CD14-positive monocyte (primary cell): ENCODE measurements around the gene GPR75. TPM values are rescaled to one million over a fixed set of nuclear protein-coding genes. Genes with fewer than 3 reads are reported as not detected.
"Not testable (repeated sequence)": the region's sequence is repeated elsewhere in the genome, so short reads cannot be mapped to it uniquely, and the experiment has no call there.

Experiments
- DNase-seq, 3 donors: peaks; one replicate each; pipeline ENCODE4 v3.0.0-alpha.2; 2011 to 2022
- H2AFZ ChIP-seq: 2 replicates; pipeline ENCODE4 v1.6.0; 2012; ENCODE audit warnings: mild to moderate bottlenecking, low read depth, low read length, inconsistent platforms; ENCODE audit not compliant: insufficient read depth, poor library complexity, severe bottlenecking
- H3K27ac ChIP-seq, 2 donors: 1 replicate in 1 of 2; 2 replicates in 1 of 2; pipeline ENCODE4 v1.5.1; 2012 to 2013; ENCODE audit warnings: low read length in 2 of 2, control low read depth in 1 of 2, inconsistent platforms in 1 of 2, low read depth in 1 of 2, mild to moderate bottlenecking in 1 of 2
- H3K27me3 ChIP-seq, 2 donors: one replicate each; pipeline versions ENCODE4 v1.6.0 to v1.6.1; 2011 to 2013; ENCODE audit warnings: low read length in 2 of 2; ENCODE audit not compliant: control insufficient read depth in 2 of 2, insufficient read depth in 2 of 2
- H3K36me3 ChIP-seq, 2 donors: replicated peaks in 1 of 2; 1 replicate in 1 of 2; 2 replicates in 1 of 2; pipeline versions ENCODE4 v1.5.1 to v1.6.1; 2012 to 2013; ENCODE audit warnings: low read length in 2 of 2, control low read depth in 1 of 2, inconsistent platforms in 1 of 2, mild to moderate bottlenecking in 1 of 2; ENCODE audit not compliant: insufficient read depth in 2 of 2, control insufficient read depth in 1 of 2
- H3K4me1 ChIP-seq, 2 donors: 1 replicate in 1 of 2; 2 replicates in 1 of 2; pipeline versions ENCODE4 v1.5.1 to v1.6.1; 2012 to 2013; ENCODE audit warnings: low read length in 2 of 2, control low read depth in 1 of 2, inconsistent platforms in 1 of 2, mild to moderate bottlenecking in 1 of 2, moderate library complexity in 1 of 2; ENCODE audit not compliant: insufficient read depth in 2 of 2, control insufficient read depth in 1 of 2
- H3K4me2 ChIP-seq: replicated peaks from 2 replicates; pipeline ENCODE3; 2012; ENCODE audit warnings: low read length, moderate library complexity, mild to moderate bottlenecking; ENCODE audit not compliant: poor library complexity, severe bottlenecking; ENCODE audit errors: extremely low read depth
- H3K4me3 ChIP-seq, 3 experiments: fragments of 200-600 bp in 1 of 3; sonication (generic) in 1 of 3; replicated peaks in 1 of 3; 1 replicate in 2 of 3; 2 replicates in 1 of 3; pipeline ENCODE4 v1.5.1; 2011 to 2013; ENCODE audit warnings: low read length in 3 of 3, mild to moderate bottlenecking in 3 of 3, control low read depth in 2 of 3, low read depth in 2 of 3, inconsistent platforms in 1 of 3, moderate library complexity in 1 of 3
- H3K79me2 ChIP-seq: 2 replicates; pipeline ENCODE4 v1.6.0; 2012; ENCODE audit warnings: mild to moderate bottlenecking, control low read depth, inconsistent platforms, low read length, moderate library complexity; ENCODE audit not compliant: insufficient read depth
- H3K9ac ChIP-seq: 2 replicates; pipeline ENCODE4 v1.6.0; 2017; ENCODE audit warnings: low read length, mild to moderate bottlenecking; ENCODE audit not compliant: insufficient read depth, poor library complexity, severe bottlenecking
- H3K9me3 ChIP-seq, 2 donors: replicated peaks in 1 of 2; 1 replicate in 1 of 2; 2 replicates in 1 of 2; pipeline versions ENCODE4 v1.5.1 to v1.6.1; 2012 to 2013; ENCODE audit warnings: low read length in 2 of 2, control low read depth in 1 of 2; ENCODE audit not compliant: control insufficient read depth in 1 of 2, insufficient read depth in 1 of 2
- H4K20me1 ChIP-seq: 2 replicates; pipeline ENCODE4 v1.6.0; 2012; ENCODE audit warnings: mild to moderate bottlenecking, low read length, control low read depth, moderate library complexity; ENCODE audit not compliant: insufficient read depth
- H3K27ac Mint-ChIP-seq, 7 donors: one replicate each; pipeline ENCODE4 v1.8.0; 2020; ENCODE audit warnings: mild to moderate bottlenecking in 7 of 7, mixed read lengths in 7 of 7, moderate library complexity in 6 of 7, inconsistent platforms in 2 of 7
- H3K27me3 Mint-ChIP-seq, 3 donors: one replicate each; pipeline ENCODE4 v1.8.0; 2021 to 2022; ENCODE audit warnings: low read depth in 3 of 3, mild to moderate bottlenecking in 3 of 3, mixed read lengths in 3 of 3, moderate library complexity in 3 of 3, inconsistent platforms in 1 of 3
- H3K36me3 Mint-ChIP-seq, 2 donors: one replicate each; pipeline ENCODE4 v1.8.0; 2020; ENCODE audit warnings: mixed read lengths in 2 of 2, inconsistent platforms in 1 of 2, mild to moderate bottlenecking in 1 of 2
- H3K4me1 Mint-ChIP-seq: one replicate; pipeline ENCODE4 v1.8.0; 2020; ENCODE audit warnings: mild to moderate bottlenecking, mixed read lengths
- H3K4me3 Mint-ChIP-seq, 2 donors: one replicate each; pipeline ENCODE4 v1.8.0; 2020; ENCODE audit warnings: mild to moderate bottlenecking in 2 of 2, mixed read lengths in 2 of 2, moderate library complexity in 1 of 2
- H3K9me3 Mint-ChIP-seq, 7 donors: one replicate each; pipeline ENCODE4 v1.8.0; 2020 to 2022; ENCODE audit warnings: mixed read lengths in 7 of 7, mild to moderate bottlenecking in 6 of 7, moderate library complexity in 6 of 7, inconsistent platforms in 2 of 7
- CTCF ChIP-seq: fragments of 200-600 bp; IDR thresholded peaks from one replicate; pipeline ENCODE4 v1.8.0; 2022; ENCODE audit warnings: antibody characterized with exemption, mild to moderate bottlenecking
- WGBS: methylation state at CpG from one replicate; pipeline ENCODE4 v1.1.5; 2013; ENCODE audit warnings: missing lambda C conversion rate; ENCODE audit not compliant: insufficient coverage; 5-methylcytosine and 5-hydroxymethylcytosine counted together
- intact Hi-C, 2 donors: fragments of 100-400 bp; cut with micrococcal nuclease; formaldehyde crosslinking; loops; one replicate each; pipeline versions ENCODE4 v1.15.0 to v1.15.1; 2023
- polyA plus RNA-seq, 3 donors: library from polyadenylated mRNA; depleted of rRNA in 1 of 3; unstranded in 2 of 3; stranded (reverse) in 1 of 3; fragments of 300-500 nt in 2 of 3; fragments of >200 nt in 1 of 3; fragmentation: Illumina TruSeq in 2 of 3; gene quantifications; 1 replicate in 2 of 3; 2 replicates in 1 of 3; pipeline ENCODE4 v1.2.3, GENCODE V29; 2012 to 2021

Gene GPR75
- polyA plus RNA-seq, 3 donors = 2.2 TPM; not detected in 2

DNA sequence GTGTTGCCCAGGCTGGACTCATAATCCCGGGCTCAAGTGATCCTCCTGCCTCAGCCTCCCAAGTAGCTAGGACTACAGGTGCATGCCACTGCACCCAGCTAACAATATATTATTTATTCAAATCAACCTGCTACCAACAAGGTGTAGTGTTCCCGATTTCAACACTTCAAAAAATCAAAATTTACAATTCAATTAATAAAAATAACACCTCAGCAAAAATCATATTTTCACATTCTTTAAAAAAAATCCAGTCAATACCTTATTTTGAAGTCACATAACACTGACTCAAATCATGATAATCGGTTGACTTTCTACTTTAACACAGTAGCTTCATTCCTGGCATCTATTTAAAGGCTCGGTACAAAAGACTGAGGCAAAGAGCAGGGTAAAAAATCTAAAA lies 7.2 kb downstream of the GPR75 start:
- Histone ChIP-seq H3K4me2 (no peak overlapping the region), H3K27me3 (no peaks in the 10 kb centered on the region), H3K9ac (no peak overlapping the region), H3K4me1 (no peaks in the 10 kb centered on the region), H4K20me1 (no peaks in the 10 kb centered on the region), H3K79me2 (no peaks in the 10 kb centered on the region), H3K36me3 (peaks cover 6 to 22% of the 10 kb centered on the region in 2 donors), H2AFZ (no peak overlapping the region), H3K9me3 (no peaks in the 10 kb centered on the region), H3K27ac (no peak overlapping the region), H3K4me3 (no peak overlapping the region)
- Mint-ChIP-seq H3K9me3 (no peaks in the 10 kb centered on the region), H3K27me3 (peaks cover 0 to 3% (median 1%) of the 10 kb centered on the region in 3 donors), H3K4me3 (no peak overlapping the region), H3K36me3 (peaks cover 18 to 27% of the 10 kb centered on the region in 2 donors), H3K4me1 (peaks cover 6% of the 10 kb centered on the region), H3K27ac (no peak overlapping the region)
- intact Hi-C loops = no loop called here
- DNase-seq = no peak
- 87% methylated on average over 3 of the region's 4 CpGs for WGBS
- no peak for TF ChIP-seq CTCF

- H3K27ac ChIP-seq, H3K27ac Mint-ChIP-seq, H3K9me3 ChIP-seq, H3K9me3 Mint-ChIP-seq, H3K79me2 ChIP-seq, DNase-seq, H3K4me1 Mint-ChIP-seq, intact Hi-C loops, H4K20me1 ChIP-seq, H3K27me3 Mint-ChIP-seq, H3K4me3 ChIP-seq, H3K4me1 ChIP-seq, H3K9ac ChIP-seq, H3K27me3 ChIP-seq, H2AFZ ChIP-seq, H3K4me2 ChIP-seq, H3K4me3 Mint-ChIP-seq: not testable (repeated sequence)
- peaks cover 6 to 22% of the 10 kb centered on the region in 2 donors for H3K36me3 ChIP-seq
- peaks cover 14 to 27% of the 10 kb centered on the region in 2 donors for H3K36me3 Mint-ChIP-seq
- 99% methylated on average over 9 of the region's 9 CpGs for WGBS
These were observed 8.6 kb downstream of the GPR75 start for GRCh38 chr2:53851052-53851757.
